NCI-H446 treated with DMSO at 0.1 percent for 48 hours (cell line): Measurements from ENCODE around the gene FCHSD2.
"Not testable (repeated sequence)": the region's sequence is repeated elsewhere in the genome, so short reads cannot be mapped to it uniquely, and the experiment has no call there.

Source experiments
- DNase-seq: peaks from one replicate; lab custom pipeline; 2025; lab: John Stamatoyannopoulos, UW

Gene FCHSD2

DNA sequence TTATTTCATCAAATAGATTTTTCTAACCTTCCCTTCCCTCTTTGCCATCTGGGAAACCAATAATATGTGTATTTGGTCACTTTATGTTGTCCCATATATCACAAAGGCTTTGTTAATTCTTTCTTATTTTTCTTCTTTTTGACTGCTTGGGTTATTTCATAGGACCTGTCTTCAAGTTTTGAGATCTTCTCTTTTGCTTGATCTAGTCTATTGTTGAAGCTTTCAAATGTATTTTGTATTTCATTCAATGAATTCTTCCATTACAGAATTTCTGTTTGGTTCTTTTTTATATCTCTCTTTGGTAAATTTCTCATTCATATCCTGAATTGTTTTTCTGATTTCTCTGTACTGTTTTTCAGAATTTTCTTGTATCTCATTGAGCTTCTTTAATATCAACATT, 132.1 kb downstream of the FCHSD2 start:
- no peak for DNase-seq

DNA sequence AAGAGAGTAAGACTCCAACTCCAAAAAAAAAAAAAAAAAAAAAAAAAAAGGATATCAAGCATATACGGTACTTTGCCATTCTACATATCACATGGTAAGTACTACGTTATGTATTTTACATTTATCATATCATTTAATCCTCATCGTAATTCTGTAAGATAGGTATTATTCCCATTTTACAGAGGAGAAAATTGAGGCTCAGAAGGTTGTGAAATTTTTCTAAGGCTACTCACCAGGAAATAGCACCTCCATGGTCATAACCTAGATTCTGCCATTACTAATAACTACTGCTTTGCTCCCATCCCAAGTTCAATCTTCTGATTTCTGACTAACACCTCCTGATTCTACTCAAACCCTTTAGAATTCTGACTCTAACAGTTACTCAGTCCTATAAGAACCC, 138.0 kb downstream of the FCHSD2 start:
- no peak for DNase-seq

DNA sequence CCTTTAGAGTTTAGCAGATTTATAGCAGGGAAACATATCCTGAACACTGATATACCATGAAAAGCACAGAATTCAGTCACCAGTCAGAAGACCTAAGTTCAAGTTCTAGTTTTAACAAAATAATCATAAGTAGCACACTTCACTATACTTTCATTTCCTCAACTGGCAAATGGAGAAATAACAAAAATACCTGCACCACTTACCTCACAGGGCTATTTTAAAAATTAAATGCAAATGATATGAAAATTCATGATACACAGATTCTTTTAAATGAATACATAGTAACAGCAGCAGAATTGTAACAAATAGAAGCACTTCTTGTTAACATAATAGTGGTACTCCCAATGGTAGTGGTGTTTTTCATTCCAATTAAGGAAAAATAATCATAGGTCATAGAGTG, 139.0 kb downstream of the FCHSD2 start:
- DNase-seq: no peak

DNA sequence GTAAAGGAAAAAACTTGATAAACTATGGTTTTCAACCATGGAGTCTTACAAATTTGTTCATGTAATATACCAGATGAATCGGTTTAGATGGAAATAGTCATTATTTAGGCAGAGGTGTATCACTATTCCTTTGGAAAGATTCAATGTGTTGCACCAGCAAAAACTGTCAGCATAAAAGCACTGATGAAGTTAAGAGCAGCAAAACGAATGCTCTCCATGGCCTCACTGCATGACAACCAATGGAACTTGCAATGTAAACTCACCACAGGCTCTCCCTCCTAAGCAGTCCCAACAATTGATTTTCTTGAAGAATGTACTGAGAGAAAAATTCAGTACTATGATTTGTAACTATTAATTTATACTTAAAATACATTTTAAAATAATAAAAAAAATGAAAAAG, 139.9 kb downstream of the FCHSD2 start:
- DNase-seq: no peak

DNA sequence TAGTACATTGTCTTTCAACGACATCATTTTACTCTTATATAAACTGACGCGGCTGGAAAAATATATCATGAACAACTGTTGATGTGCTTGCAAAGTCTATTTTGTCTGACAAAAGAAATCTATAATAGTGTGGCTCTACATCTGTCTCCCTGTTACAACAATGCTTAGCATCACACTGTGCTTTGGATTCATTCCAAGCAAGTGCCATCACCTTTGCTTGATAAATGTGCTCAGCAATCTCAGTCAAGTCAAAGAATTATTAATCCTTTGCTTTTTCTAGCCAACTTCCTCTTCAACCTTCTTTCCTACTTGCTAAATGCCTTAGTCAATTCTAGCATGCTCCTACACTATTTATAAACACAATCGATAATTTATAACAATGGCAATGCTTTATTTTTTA, 140.5 kb downstream of the FCHSD2 start:
- DNase-seq: no peak

DNA sequence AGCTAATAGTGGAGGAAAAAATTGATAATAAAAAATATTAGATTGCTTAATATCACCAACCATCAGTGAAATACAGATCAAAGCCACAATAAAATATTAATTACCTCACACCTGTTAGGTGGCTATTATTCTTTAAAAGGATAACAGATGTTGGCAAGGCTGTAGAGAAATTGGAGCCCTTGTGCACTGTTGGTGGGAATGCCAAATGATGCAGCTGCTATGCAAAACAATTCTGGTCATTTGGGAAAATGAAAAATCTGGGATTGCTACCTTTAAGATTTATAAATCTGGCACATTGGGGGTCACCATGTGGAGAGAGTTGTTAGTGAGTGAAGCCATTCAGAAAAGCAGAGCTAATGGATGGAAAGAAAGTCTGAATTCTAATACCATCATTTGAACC, 143.4 kb downstream of the FCHSD2 start:
- no peak for DNase-seq

DNA sequence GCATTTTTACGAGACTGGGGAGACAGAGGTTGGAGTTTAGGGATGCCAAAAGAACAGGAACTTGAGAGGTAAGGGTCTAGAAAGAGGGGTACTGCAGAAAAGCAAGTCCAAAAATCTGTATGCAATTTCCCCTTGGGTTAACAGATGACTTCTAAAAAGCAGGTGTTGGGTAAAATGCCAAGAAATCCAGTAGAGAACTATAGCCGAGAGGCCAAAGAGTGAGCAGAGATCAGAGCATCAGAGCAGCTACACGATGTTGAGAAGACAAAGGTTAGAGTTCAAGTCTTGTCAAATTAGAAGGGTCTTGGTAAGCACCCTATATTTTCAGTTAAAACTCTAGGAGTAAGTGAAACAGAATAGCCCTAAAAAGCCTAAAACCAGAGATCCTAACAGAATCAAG, 145.2 kb downstream of the FCHSD2 start:
- no peak for DNase-seq

DNA sequence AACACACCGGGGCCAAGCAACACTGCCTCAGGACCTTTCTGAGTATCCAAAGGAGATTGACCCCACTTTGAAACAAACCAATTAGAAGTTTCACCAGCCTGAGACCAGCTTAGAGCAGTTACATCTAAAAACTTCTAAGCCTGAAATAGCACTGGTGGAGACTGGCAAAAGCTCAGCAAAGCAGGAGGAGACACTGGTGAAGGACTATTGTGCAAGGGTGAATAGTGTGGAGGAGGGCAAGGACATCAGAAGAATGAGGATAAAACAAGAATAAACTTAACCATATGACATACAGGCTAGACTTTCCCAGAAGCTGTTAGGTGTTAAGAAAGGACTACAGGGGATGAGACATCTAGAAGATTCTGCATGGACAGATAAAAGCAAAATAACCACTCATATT, 152.4 kb downstream of the FCHSD2 start:
- DNase-seq: no peak

DNA sequence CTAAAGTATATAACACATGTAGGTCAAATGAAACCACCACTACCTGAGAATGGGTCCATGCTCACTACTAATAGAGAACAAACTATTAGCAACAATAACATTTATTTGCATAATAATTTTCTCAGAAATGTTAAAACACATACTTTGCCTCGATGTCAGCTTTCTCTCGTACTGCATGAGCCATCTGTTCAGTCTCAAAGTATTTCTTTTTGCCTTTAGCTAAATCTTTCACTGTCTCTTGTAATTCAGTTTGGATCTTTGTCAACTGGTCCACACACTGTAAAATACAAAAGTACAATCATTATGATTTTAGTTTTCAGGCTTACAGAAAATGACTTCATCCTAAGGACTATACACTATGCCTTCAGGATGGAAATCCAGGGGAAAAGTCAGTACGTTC, 153.3 kb downstream of the FCHSD2 start:
- DNase-seq: no peak

DNA sequence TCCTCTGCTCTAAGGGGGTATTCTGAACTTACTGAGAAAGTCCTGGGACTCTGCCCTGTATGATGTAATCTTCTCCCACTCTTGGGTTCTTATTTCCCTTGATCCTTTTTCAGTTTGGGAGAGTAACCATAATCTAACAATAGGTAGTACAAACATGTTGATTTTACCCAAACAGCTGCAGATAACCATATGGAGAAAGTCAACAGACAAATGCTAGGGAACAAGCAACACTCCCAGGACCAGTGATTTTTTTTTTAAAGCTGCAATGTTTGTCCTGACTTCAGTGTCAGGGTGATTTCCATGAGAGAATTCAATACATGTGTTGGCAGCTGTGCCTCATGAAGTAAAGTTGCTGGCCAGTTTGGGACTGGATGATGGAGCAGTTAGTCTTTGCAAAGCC, 156.5 kb downstream of the FCHSD2 start:
- DNase-seq: no peak

DNA sequence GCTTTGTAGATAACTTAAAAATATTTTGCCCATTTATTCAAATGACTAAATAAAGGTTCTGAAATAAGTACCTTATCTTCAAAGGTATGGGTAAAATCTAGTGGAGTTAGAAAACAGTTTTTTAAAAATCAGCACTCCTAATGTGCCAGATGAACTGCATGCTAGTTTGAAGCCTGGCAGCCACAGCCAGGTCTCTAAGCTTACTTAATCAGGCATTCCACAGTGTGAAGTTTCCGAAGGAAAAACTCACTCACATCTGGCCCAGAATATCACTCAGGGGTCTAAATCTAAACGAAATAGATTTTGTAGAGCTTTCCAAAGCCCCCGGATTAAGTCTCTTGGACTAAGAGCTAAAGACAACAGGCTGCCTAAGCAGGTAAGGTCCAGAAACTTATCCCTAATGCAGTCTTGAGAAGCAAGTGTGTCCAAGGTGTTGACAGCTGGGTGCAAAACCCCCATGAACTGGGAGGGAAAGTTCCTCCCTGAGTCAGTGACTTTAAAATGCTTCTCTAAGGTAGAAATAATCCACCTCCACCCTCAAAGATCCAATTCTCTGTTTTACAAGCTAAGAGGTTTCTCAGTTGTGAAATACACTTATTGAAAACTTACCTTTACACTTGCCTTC, 157.6 kb downstream of the FCHSD2 start:
- DNase-seq: no peak

DNA sequence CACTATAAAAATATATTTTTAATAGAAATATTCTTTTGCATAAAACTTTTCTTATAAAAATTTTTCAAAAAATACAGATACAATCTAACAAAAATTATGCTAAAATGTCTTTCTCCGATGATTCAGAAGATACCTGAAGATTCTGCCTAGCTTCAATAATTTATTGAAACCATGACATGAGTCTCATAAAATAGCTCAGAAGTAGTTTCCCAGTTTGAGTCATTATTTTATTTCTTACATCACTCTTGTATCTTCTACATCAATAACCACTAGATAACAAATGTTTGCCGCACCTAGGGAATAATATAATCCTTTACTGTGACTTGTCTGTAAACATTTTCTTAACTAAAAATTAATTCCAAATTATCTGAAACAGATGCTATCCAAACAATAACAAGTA, 158.6 kb downstream of the FCHSD2 start:
- no peak for DNase-seq

DNA sequence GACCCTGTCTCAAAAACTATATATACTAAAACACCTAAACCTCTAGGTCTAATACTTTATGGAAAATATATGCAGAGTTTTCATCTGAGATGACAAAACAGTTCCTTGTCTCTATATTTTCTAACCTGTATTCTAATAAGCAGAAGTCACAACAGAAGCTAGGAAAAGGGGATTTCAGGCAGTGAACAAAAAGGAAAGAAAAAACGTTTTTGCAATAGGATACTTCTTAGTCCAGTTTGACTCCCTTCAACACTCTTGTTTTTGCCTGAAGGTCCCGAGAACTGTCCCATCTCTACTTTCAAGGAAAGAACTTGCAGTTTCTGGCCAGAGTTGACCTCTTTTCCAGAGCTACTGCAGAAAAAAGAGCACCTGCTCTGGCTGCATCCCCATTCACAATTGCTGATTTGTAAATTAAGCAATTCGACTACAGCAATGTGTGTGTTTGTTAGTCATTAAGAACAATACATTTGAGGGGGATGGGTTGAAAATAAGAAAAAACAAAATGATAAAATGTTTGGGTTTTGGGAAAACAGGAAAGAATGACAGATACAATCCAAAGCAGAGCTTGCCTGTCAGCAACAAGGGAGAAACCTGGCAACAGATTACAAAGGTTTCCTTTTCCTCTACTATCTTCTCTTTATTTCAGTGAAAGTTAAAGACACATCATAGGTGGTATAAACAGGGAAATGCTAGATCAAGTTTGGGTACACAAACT, 160.0 kb downstream of the FCHSD2 start:
- DNase-seq: no peak

DNA sequence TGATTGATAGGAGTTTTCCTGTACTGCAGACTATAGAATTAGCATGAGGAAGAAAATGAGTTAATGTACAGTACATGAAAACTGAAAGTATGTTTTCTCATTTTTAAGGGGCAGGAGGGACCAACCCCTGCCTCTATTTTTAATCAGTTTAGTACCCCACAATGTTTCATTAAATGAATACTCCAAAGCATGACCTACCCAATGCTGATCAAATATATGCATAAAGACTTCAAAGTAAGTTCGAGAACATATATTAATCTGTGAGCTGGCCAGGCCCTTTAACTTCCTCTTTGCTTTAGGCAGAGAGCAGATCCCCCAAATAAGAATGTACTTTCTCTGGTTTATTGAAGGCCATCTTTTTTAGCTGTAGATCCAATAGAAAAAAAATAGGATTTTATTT, 161.0 kb downstream of the FCHSD2 start:
- DNase-seq: no peak

DNA sequence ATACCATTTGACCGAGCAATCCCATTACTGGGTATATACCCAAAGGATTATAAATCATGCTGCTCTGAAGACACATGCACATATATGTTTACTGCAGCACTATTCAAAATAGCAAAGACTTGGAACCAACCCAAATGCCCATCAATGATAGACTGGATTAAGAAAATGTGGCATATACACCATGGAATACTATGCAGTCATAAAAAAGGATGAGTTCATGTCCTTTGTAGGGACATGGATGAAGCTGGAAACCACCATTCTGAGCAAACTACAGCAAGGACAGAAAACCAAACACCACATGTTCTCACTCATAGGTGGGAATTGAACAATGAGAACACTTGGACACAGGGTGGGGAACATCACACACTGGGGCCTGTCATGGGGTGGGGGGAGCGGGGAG, 164.3 kb downstream of the FCHSD2 start:
- DNase-seq: not testable (repeated sequence)

DNA sequence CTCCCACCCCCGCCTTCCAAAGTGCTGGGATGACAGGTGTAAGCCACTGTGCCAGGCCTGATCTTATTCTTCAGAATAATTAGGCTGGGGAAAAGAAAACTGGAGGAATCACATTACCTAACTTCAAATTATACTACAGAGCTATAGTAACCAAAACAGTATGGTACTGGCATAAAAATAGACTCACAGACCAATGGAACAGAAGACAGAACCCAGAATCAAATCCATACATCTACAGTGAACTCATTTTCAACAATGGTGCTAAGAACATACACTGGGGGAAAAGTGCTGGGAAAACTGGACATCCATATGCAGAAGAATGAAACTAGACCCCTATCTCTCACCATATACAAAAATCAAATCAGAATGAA, 165.6 kb downstream of the FCHSD2 start:
- DNase-seq: not testable (repeated sequence)

DNA sequence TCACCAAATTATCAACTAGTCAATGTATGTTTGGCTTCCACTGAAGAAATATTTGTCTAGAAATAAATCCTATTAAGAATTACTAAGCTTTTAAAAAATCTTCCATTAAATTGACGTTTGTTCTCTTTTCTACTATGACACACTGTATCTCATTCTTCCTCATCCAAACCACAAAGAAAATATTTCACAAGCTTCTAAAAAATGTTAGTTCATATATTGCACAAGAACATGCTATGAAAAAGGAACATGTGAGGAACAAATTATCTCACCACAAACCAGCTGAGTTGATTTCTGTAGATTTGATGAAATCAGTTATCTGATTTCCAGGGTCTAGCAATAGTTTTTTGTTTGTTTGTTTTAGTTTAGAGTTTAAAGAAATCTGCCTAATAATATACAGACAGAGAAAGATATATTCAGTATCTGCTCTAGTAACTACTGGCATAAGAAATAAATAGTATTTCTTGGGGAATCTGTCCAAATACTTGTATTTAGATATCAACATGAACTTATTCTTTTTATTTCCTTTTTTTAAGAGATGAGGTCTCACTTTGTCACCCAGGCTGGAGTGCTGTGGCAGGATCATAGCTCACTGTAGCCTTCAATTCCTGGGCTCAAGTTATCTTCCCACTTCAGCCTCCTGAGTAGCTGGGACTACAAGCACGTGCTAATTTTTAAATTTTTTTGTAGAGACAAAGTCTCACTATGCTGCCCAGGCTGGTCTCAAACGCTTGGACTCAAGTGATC, 166.2 kb downstream of the FCHSD2 start:
- no peak for DNase-seq

DNA sequence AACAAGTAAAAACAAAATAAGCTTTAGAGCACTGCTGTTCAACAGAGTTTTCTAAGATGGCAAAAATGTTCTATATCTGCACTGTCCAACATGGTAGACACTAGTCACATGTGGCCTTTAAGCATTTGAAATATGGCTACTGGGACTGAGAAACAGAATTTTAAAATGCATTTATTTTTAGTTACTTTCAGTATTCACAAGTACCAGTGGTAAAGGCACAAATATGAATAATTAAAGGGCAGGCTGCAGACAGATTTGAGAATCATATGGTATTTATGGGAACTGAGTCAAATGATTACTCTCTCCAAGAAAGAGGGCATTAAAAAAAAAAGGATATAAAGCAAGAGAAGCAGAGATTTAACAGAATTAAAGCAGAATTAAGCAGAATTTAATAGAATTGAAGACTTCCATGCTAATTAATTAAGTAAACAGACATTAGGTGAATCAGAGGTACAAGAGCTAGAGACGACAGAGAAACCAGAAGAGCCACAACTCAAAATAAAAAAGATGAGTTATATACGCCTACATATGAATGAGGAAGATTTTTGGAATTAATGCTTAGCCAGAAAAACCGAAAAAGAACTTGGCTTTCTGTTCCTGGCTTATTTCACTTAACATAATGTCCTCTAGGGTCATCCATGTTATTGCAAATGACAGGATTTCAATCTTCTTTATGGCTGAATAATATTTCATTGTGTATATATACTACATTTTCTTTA, 167.5 kb downstream of the FCHSD2 start:
- no peak for DNase-seq

DNA sequence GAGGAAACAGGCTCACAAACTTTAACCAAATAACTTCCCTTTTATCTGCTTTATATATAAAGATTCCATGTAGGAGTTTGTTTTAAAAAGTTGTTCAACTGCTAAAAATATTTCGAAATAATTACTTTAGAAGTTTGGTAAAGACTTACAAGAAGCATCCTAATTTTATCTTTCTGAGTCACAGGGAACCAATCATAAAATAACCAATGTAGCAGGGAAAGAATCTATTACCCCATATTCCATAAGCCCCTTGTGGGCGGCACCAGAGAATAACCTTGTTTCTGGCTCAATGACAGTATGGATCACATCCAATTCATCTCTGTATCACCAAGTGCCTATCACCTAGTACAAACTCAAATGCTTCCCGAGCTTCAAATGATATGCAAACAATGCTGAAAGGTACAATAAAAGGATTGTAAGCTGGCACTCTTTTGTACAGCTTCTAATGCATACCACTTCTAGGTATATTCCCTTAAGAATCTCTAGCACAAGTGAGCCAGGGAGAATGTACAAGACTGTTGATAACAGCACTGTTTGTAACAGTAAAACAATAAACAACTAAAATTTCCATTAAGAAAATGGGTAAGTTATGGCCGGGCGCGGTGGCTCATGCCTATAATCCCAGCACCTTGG, 169.5 kb downstream of the FCHSD2 start:
- no peak for DNase-seq

DNA sequence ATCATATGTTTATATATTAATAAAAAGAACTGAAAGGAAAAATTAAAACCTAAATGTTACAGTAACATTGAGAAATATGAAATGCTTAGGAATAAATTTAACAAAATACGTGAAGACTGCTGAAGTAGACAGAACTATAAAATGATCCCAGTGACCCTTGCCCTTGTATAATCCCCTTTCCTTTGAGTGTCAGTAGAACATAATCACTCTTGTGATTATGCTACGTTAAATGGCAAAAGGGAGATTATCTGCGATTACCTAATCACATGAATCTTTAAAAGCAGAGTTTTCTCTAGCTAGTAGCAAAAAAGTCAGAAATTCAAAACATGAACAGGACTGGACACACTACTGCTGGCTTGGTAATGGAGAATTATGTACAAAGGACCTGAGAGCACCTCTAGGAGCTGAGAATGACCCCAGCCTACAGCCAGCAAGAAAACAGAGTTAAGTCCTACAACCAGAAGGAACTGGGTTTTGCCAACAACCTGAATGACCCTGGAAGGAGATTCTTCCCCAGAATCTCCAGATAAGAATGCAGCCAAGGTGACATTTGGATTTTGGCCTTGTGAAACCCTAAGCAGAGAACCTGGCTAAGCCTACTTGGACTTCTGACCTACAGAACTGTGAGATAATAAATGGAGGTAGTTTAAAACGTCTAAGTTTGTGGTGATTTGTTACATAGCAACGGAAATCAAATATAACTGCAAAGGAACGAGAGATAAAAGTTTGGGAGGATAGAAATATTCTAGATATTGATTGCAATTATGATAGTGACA, 170.7 kb downstream of the FCHSD2 start:
- no peak for DNase-seq

DNA sequence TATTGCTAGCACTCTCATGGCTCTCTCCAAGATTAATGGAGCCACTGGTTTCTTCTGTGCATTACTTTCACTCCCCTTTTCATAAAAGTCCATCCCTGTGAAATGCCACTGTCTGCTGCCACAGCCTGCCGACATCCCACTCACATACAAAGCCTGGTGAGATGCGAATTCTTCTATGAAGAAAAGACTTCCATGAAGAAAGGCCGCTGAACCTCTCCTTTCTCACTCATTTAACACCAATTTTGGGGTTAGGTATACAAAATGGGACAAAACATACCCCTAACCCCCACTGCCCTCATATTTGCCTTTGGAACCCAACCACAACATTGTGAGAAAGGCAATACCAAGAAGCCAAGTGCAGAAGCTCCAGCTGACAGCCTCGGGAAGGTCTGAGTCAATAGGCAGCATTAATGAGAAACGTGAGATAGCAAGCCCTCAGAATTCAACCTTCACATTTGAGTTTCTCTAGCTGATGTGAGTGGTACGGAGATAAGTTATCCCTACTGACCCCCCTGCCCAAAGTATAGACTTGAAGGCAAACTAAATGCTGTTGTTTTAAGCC, 171.5 kb downstream of the FCHSD2 start:
- DNase-seq: no peak
